T-helper 1 cell (primary cell): ENCODE measurements around the gene MCTP2.

Source experiments
- DNase-seq, 5 donors: peaks; one replicate each; pipeline ENCODE4 v3.0.0-alpha.2; 2012 to 2020
- total RNA-seq, 4 donors: gene quantifications; one replicate each; lab custom pipeline; 2026; lab: John Stamatoyannopoulos, UW

MCTP2 gene, protein sequence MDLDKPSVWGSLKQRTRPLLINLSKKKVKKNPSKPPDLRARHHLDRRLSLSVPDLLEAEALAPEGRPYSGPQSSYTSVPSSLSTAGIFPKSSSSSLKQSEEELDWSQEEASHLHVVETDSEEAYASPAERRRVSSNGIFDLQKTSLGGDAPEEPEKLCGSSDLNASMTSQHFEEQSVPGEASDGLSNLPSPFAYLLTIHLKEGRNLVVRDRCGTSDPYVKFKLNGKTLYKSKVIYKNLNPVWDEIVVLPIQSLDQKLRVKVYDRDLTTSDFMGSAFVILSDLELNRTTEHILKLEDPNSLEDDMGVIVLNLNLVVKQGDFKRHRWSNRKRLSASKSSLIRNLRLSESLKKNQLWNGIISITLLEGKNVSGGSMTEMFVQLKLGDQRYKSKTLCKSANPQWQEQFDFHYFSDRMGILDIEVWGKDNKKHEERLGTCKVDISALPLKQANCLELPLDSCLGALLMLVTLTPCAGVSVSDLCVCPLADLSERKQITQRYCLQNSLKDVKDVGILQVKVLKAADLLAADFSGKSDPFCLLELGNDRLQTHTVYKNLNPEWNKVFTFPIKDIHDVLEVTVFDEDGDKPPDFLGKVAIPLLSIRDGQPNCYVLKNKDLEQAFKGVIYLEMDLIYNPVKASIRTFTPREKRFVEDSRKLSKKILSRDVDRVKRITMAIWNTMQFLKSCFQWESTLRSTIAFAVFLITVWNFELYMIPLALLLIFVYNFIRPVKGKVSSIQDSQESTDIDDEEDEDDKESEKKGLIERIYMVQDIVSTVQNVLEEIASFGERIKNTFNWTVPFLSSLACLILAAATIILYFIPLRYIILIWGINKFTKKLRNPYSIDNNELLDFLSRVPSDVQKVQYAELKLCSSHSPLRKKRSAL
- 21.4 to 48.4 (median 32.2) reads per million in 4 donors for total RNA-seq

DNA sequence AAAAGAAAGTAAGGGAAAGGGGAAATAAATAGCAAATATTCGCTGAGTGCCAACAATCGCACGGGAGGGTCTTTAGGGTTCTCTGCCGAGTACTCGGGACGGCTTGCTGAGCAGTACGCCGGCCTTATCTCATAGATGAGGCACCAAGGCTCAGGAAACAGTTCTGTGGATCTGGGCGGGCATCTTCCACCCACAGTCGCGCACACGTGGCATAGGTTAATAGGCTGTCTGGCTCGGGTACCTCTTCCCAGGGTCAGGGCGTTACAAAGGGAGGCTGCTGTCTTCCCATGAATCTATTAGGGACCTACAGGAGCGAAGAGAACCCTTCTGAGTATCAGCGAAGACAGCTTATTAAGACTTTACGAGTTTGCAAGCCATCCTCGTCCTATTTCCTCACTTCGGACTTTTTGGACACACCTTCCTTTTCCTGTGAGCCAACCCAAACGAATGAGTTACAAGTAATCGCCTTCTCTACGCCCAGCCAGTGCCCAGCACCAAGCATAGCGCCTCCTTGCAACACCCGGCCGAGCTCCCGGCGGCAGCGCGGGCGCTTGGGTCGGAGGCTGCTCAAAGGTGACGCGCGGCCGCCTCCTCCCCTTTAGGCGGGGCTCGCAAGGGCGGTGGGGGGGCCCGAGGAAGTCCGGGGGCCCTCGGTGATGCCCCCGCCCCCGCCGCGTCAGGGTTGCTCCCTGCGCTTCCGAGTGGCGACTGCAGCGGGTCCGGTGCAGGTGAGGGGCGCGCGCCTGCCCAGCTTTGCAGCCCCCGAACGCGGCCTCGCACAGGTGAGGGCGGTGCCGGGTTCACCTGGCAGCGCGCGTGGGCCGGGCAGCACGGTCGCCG lies at the start of gene MCTP2:
Gene MCTP2, plus strand, starts transcription at position 679 of the 840 bp plus-strand sequence. CDS start 66,705 bp downstream, outside the sequence.
- peak; percentile 66 to 91 (median 74) for DNase-seq

DNA sequence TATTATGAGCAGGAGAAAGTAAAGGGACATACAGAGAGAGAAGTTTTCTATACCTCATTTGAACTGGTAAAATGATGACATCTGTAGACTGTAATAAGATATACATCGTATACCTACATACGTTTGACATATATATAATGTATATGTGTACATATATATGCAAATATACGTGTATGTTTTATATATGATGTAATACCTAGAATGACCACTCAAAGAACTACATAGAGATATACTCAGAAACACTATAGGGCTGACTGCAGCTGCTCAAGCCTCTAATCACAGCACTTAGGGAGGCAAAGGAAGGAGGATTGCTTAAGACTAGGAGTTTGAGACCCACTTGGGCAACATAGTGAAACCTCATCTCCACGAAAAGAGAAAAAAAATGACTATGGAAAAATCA lies 48.5 kb upstream of the MCTP2 start:
- DNase-seq: no peak

DNA sequence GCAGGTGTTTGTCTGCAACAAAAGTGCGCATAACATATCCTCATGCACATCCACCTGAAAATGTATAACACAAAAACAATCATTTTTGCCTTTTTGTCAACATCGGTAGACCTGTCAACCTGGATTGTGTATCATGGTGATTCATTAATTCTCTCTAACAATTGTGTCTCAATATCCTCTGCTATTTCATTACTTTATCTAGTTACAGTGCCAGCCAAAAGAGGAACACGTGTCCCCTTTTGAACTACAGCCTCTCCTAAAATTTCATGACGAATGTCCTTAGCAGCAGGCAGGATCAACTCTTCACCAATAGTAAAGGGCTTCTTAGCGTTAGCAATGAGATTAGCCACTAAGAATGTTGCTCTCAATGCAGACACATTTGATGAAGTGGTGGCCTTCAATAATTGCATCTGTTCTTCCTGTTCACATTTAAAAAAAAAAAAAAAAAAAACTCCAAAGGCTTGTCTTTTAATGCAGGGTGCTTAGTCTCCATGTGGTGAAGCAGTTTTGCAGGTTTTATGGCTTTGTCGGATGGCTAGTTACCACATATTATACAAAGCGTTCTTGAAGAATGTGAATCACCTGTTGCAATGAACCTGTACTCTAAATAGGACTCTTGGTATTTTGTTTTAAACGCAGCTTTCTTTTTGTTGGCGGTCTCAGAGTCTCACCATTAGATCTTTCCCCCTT lies 45.7 kb upstream of the MCTP2 start:
- no peak for DNase-seq

DNA sequence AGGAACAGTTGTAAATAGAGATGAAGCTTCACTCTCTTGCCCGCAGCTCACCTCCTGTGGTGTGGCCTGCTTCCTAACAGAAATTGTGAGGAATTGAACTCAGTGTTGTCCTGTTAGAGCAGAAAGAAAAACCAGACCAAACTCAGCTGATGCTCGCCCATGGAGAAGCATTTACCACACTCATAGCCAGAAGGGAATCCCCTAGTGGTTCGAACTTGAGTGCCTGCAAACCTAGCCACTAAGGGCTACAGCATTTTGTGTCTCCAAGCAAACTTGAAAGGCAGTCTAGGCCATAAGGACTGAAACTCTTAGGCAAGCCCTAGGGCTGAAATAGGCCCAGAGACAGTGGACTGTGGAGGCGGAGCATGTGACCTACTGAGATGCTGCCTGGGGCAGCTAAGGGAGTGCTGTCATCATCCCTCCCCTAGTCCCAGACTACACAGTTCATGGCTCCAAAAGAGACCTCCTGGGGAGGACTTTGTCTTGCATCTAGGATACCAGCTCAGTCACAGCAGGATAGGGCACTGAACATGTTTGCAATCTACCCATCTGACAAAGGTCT lies 44.5 kb upstream of the MCTP2 start:
- DNase-seq: no peak

DNA sequence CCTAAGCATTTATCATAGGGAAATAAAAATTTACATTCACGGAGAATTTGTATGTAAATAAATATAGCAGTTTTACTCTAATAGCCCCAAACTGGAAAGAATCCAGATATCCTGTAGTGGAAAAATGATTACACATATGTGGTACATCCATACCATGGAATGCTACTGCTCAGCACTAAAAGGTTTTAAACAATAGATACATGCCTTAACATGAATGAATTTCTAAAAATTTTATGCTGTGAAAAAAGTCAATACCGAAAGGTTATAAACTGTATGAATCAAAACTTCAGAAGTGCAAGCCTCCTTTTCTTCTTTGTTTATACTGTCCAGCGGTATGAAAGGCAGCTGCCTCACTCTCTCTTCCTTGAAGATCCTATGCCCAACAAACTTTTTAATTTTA lies 37.5 kb upstream of the MCTP2 start:
- no peak for DNase-seq

DNA sequence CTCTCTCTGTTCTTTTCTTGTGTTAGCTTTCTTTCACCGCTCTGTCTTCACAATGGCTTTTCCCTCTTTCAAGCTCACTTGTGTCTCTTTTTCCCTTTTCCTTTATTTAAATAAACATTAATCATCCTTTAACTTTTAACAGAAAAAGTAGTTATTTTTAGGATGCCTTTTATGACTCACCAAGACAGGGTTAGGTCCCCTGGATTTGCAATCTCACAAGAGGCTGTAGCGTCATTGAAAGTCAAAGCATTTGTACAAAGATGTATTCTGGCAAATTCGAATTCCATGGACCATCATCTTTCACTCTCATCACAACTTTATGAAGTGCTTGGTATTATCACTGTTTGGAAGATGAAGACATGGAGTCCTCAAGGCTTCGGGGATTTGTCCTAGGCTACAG lies 34.8 kb upstream of the MCTP2 start:
- no peak for DNase-seq

DNA sequence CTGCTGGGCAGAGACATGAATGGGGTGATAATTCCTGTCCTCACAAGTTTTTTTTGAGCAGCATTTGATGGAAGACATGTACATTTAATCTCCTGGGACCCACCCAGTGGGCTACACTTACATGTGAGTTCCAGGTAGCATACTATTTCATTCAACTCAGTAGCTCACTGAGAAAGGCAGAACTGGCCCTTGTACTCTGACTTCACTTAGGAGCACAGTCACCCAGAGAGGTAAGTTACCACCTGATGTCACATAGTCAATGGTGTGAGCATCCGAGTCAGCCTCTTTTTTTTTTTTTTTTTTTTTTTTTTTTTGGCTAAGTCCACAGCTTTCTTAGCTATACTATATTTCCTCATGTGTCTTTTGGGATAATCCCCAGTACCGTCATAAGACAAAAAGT lies 32.7 kb upstream of the MCTP2 start:
- DNase-seq: no peak

DNA sequence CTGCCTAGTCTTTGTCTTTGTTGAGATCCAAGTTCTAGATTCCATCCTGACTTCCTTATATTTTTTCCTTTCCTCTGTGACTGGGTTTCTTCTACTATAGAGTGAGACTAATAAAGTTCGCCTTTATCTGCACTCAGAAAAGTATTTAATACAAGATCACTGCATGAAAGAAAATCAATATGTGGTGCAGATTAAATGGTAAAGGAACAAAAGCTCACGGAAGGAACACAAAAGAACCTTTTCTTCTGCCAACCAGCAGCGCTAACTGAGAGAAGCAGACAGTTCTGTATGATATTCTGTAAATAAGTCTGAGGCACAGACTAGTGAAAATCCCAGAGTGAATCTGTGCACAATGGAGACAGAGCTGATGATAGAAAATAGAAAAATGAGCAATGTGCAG lies 31.6 kb upstream of the MCTP2 start:
- no peak for DNase-seq

DNA sequence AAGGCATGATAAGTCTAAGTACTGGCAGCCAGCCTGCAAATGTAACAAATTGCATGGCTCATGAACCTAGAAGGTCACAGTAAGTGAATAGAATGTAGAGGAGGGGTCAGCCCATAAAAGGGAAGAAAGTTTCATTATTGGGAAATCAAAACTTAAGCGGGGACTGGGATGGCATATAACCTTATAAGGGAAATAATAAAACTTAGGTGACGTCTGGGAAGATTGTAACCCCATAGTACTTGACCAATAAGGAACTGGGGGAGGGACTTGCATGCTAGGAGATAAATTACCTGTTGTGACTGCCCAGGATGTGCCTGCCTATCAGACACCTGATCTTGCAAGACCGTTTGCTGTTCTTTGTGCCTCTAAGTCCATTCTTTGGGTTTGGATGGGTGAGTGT lies 28.1 kb upstream of the MCTP2 start:
- DNase-seq: no peak

DNA sequence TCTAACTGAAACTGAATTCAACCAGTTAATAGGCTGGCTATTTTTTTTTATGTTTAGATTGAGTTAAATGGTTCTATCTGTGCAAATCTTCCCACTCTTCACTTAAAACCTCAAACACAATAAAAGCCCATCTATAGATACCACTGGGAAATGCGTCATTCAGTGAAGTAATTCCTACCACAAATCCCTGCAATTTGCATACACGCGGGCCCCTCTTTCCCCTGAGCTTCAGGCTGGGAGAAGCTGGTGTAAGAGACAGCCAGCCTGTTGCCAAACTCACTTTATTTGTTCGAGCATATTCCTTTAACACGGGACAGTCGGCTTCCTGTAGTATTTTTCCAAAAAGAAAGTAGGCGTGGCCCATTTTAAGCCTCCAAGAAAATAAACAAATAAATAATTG lies 26.0 kb upstream of the MCTP2 start:
- no peak for DNase-seq

DNA sequence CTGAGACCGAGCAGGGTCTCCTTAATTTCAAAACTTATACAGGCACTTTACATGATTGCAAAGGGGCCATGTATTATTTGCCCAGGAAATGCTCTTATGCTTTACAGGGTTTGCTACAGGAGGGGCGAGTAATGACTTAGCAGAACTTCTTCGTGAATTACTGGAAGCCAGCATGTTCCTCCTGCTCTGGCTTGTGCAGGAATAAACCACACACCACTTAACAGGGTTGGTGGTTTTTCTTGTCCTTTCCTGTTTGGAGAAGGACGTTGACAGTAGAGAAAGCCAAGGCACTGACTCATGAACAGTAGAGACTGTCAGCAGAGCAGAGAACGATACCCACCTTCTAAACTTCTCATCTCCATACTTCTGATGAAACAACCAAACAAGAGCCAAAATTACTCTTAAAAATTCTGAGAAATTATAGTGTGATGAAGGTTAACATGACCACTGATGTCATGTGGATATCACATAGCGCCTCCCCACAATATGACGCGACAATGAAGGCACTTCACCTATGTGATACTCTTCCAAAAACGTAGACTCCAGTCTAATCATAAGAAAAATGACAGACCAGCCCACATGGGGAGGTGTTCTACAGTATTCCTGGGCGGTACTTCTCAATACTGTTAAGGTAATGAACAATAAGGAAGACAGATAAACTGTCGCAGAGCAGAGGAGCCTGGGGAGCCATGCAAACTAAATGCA lies 24.7 kb upstream of the MCTP2 start:
- DNase-seq: peak in 1 of 5 donors; percentile 94

DNA sequence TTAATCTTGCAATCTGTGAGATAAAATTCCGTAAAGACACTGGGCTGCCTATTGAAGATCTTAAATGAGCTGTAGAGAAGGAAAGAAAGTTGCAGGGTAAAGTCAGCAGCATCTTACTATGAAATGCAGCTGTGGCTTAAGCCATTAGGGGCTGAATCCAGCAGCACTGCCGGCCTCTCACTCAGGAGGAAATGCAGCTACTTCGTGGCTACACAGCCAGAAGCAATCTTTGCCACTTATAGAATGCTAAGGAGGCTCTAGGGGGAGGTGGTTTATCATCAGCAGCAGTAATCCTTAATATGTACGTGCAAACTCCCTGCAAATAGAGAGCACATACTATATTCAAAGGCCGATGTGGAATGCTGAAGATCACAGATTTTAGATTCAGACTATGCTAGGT lies 19.1 kb upstream of the MCTP2 start:
- no peak for DNase-seq

DNA sequence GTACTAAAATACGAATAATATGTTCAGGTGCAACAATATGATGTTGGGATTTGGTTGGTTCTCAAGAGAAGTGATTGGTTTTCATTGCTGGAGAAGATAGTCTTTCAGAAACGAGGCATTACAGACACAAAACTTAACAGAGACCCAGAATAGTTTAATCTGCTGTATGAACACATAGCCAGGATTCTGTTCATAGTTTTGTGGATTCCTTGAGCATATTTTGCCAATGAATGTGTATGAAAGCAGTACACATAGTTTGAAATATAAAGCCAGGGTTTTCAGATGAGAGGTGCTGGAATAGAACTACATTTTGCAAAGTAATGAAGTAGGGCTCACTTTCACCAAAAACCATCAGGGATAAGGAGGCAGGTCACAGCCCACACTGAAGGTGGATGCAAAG lies 5.7 kb upstream of the MCTP2 start:
- DNase-seq: no peak

DNA sequence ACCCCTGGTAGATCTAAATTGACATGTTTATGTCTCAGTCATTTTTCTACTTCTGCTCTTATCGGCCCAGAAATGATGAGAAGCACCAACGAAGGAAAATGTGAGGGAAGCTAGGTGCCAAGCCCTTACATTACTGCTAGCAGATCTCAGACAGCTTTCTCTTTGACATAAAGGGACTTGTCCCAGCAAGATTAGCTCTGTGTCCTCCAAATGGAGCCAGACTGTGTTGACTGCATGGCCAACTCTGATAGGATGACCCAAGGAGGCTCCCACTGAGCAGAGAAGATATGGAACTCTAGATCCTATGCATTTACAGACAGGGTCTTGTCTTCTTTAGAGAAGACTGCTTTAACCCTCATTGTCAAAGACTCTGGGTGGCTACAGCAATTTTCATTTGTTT lies 2.8 kb upstream of the MCTP2 start:
- no peak for DNase-seq

DNA sequence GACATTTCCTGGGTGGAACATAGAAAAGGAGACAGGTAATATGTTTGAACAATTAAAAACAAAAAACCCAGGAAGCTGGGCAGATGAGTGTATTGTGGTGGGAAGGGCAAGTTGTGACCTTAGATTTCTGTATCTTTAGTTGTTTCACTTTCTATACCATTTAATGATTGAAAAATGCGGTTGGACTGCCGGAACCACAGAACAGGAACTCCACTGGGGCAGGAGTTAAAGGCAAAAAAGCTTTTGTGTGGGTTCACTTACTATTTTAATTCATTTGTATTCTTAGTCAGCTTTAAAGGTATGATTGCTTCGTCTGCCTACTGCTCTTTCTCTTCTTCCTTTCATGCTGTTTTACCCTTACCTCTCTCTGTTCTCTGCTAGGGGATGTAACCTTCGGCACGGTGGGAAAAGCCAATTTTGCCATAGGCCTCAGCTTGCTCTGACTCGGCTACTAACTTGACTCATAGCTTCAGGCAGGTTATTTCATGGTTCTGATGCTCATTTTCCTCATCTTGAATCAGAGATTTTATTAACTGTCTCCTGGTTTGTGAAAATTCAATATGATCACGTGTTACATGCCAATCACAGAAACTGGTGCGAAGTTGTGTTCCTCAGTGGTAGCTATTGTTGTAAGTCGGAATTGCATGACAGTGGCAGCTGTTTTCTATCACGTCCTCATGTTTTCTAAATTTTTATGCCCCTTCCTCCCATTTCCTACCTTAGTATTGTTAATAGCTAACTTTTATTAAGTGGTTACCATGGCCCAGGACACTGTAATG lies 1.6 kb upstream of the MCTP2 start:
- DNase-seq: peak; percentile 8 to 82 (median 32)

DNA sequence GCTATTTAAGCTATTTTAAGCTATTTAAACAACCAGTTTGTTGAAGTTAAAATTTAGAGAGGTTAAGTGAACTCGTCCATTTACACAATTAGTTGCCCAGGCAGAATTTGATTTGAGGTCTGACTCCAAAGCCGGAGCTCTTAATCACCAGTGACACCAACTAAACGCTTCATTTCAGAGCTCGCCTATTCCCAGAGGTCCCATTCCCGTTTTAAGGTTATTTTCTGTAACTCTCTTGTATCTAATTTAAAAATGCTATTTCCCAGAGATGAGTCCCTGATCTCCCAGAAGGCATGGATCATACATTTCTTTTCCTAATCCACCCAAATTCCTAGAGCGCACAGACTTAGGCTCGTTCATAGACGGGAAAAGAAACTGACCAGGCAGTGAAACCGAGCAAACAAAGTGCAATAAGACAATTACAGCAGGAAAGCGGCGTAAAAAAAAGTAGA lies 904 bp upstream of the MCTP2 start:
- DNase-seq: no peak

DNA sequence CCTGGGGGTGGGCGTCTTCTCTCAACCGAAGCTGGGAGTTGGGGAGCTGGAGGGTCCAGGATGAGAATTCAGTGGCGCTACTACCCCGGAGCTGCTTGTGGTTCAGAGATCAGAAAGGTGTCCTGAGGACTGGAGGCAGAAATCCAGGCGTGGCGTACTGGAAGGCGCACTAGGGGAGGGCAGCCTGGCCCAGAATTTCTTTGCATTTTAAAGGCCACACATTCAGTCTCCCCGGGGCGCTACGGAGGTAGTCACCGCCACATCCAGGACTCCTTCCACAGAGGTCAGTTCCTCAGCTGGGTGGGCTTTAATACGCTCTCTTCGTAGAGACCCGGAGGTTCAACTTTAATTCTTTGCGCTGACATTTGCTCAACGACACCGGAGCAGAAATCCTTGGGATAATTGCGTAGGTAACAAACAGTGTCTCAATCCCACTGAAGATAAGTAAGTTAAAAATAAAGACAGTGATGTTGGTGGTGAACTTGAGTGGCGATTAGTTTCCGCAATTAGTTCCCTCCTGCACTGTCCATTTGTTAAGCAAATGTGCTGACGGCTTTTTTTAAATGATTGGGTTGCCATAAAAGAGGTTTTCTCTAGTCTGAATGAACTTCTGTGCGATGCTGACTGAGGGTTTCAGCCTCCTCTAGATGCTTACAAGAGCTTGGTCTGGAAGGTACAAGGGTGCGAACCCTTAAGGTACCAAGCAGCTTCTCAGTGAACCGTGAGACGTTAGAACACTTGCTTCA lies 535 bp downstream of the MCTP2 start:
- no peak for DNase-seq

DNA sequence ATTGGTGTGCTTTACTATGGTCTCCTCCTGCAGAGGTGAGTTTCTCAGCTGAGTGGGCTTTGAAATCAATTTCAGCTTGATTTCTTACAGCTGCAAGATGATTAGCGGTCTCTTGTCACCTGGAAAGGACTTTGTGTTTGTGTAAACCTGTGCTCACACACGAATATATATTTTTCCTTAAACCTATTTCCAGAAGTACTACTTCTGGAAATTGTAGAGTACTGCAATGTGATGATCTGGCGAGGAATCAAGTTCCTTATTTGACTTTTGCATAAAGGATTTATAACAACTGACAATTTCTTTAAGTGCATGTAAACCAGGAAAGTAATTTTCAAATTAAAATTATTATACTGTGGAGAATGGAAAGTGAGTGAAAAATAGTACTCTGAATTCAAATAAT lies 2.1 kb downstream of the MCTP2 start:
- no peak for DNase-seq

DNA sequence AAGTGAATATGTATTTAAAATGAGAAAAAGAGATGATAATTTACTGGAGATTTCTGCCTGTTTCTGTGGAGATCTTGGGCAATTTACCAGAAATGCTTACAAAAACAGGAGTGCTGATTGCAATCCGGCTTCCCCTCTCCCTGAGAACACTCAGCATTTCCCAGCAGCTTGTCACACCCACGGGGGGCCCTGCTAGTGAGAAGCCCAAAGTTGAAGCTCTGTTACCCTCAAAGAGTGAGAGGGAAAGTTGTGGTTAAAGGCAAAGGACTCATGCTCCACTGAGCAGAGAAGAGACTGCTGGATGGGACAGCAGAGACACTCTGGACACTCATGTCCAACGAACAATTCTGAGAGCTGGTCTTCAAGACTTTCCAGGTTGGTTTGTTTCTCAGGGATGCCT lies 2.9 kb downstream of the MCTP2 start:
- no peak for DNase-seq

DNA sequence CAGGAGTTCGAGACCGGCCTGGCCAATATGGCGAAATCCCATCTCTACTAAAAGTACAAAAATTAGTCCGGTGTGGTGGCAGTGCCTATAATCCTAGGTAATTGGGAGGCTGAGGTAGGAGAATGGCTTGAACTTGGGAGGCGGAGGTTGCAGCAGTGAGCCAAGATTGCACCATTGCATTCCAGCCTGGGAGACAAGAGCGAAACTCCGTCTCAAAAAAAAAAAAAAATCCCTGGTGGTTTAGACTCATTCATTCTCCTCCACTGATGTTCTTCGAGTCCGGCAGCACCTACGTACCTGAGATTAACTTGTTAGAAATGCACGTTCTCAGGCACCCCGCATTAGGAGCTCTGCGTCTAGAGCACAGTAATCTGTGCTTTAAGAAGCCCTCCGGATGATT lies 3.7 kb downstream of the MCTP2 start:
- DNase-seq: no peak
